Measurements from ENCODE around the gene PPFIA2. TPM values are rescaled to one million over a fixed set of nuclear protein-coding genes. Genes with fewer than 3 reads are reported as not detected.

Gene PPFIA2
- total RNA-seq, result 0.83 TPM
- long read RNA-seq, partial matches to known transcripts, result 0 of 2 reads
- long read RNA-seq, other reads (novel, unspliced or antisense), result 2 of 2 reads

DNA sequence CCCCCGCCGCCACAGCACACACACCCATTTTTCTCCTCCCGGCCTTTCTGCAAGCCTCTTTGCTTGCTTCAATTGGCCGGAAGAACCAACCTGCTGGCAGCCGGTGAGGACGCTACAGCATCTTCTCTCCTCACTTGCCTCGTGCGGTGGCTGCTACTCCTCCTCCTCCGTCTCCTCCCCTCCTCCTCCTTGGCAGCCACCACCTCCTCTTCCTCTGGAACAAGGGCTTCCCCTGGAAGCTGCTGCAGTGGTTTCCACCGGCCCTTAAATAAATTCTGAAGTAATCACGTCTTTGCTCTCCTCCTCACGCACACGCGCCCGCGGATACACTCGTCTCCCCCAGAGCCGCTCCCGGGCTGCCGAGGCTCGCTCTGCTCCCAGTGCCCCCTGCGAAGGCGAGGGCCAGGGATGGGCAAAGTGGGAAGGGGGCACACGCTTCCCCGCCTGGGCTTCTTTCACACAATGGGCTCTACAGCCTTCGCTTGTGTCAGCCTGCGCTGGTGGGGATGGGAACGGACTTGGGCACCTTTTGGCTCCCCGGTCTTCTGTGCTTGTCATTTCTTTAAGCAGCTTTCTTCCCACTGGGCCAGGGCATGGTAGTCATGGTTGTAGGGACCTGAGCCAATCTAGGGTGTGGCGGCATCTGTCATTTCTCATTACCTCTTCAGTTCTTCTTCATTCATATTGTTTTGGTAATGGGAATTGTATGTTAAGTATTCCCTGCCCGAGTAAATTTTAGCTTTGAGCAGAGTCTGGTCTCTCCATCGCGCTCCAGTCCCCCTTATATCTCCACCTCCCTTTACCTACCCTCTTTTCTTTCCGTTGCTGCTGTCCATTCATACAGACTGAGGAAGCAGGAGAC lies at the start of gene PPFIA2:
Gene PPFIA2, minus strand, starts transcription at position 161 of the 862 bp plus-strand sequence.
- peak within 1 kb of the TSS; percentile 54 for H3K4me3 ChIP-seq
- ATAC-seq, result peak; percentile 59 to 68
- H3K27me3 ChIP-seq (ENCODE audit: low read depth), result peaks cover 28% of the 10 kb centered on the region
- H3K27ac ChIP-seq, result no peak within 1 kb of the TSS
- peaks cover 15% of the 10 kb centered on the region for H3K4me1 ChIP-seq
- H3K9me3 ChIP-seq, result no peaks in the 10 kb centered on the region
- intact Hi-C loops (cut with DNase I), result no loop called here
- TF ChIP-seq, protein P1, sequence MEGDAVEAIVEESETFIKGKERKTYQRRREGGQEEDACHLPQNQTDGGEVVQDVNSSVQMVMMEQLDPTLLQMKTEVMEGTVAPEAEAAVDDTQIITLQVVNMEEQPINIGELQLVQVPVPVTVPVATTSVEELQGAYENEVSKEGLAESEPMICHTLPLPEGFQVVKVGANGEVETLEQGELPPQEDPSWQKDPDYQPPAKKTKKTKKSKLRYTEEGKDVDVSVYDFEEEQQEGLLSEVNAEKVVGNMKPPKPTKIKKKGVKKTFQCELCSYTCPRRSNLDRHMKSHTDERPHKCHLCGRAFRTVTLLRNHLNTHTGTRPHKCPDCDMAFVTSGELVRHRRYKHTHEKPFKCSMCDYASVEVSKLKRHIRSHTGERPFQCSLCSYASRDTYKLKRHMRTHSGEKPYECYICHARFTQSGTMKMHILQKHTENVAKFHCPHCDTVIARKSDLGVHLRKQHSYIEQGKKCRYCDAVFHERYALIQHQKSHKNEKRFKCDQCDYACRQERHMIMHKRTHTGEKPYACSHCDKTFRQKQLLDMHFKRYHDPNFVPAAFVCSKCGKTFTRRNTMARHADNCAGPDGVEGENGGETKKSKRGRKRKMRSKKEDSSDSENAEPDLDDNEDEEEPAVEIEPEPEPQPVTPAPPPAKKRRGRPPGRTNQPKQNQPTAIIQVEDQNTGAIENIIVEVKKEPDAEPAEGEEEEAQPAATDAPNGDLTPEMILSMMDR (IDR thresholded peaks at IDR 0.05), result no peak
- H3K36me3 ChIP-seq, result no peaks in the 10 kb centered on the region
- no peak for DNase-seq

DNA sequence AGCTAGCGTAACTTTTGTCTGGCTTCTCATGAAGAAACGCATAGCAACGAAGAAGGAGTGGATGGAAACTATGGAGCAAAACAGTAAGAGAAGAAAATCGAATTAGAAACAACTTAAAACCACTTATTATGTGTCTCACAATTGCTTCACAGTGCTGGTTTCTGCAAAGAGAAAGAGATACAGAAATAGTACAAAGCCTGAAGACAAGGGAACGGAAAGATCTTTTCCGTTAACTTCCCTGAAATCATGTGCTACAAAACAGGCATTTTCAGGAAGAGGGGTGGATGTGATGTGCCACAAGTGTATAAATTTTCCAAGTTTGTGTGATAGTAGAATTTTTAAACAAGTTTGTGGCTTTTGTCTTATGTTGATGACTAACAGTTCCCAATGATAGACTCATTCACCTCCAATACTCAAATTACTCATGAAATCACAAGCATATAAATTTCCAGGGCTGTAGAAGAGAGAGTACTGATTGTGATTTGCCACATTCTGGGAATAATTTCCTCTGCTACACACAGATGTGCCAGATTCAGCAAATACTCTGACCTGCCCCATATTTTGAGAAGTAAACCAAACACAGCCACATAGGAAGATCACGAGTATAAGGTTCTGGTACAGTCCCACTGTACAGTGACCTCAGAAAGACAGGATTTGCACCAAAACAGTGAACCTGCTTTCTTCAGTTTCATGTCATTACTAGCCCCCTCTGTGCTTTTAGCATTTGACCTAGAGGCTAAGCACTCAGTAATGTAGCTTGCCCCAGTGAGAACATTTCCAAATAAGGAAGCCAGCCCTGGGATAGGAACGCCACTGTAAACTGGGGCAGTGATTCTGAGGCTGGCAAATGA lies 41.4 kb upstream of the PPFIA2 start:
- Histone ChIP-seq H3K27me3 (ENCODE audit: low read depth) (no peaks in the 10 kb centered on the region), H3K4me1 (peaks cover 5% of the 10 kb centered on the region), H3K27ac (no peak overlapping the region), H3K36me3 (no peaks in the 10 kb centered on the region), H3K4me3 (no peak overlapping the region), H3K9me3 (no peaks in the 10 kb centered on the region)
- peak; percentile 49 to 59 for ATAC-seq
- TF ChIP-seq, protein P1 (IDR thresholded peaks at IDR 0.05), result no peak
- DNase-seq, result no peak
- intact Hi-C loops (cut with DNase I), result no loop called here

DNA sequence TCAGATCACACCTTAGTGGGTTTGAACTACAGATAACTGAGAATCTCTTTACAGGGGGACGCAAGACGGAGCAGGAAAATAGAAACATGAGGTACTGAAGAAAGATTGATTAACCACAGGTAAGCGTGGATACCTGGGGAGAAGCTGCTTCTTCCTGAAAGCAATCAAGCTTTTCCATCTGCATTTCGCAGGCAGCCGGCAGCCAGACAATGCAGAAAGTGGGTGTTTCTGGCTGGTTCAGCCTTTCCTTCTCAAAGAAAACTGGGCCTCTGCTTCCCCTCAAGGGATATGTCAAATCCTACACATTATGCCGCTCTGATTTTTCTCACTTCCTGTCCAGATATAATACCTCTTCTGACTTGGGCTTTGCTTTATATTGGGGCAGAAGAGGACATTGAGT lies 39.1 kb upstream of the PPFIA2 start:
- DNase-seq (no peak), ATAC-seq (peak in 1 of 2 donors; percentile 10)
- Histone ChIP-seq H3K27me3 (ENCODE audit: low read depth) (no peaks in the 10 kb centered on the region), H3K36me3 (no peaks in the 10 kb centered on the region), H3K27ac (no peak overlapping the region), H3K4me1 (peaks cover 5% of the 10 kb centered on the region), H3K4me3 (no peak overlapping the region), H3K9me3 (no peaks in the 10 kb centered on the region)
- intact Hi-C loops (cut with DNase I), result no loop called here
- TF ChIP-seq, protein P1 (IDR thresholded peaks at IDR 0.05), result no peak

DNA sequence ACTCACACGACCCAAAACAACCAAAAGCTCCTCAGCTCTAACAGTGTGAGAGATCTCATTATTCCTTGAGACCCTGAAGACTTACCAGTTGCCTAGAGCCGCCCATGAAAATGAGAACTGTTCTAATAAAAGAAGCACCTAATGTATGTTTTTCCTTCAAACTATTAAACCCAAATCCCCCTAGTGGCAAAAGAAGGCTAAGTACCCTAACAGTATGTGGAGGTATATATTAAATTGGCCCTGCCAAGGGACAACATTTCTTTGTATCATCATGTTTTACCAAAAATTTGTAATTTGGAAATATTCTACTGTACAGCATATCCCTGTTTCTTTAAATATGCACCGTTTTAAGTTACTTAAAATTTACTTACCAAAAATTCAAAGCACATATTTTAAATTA lies 38.0 kb upstream of the PPFIA2 start:
- intact Hi-C loops (cut with DNase I), result no loop called here
- Histone ChIP-seq H3K27me3 (ENCODE audit: low read depth) (no peaks in the 10 kb centered on the region), H3K4me3 (no peak overlapping the region), H3K4me1 (peaks cover 5% of the 10 kb centered on the region), H3K36me3 (no peaks in the 10 kb centered on the region), H3K9me3 (no peaks in the 10 kb centered on the region), H3K27ac (no peak overlapping the region)
- TF ChIP-seq, protein P1 (IDR thresholded peaks at IDR 0.05), result no peak
- ATAC-seq (no peak), DNase-seq (no peak)

DNA sequence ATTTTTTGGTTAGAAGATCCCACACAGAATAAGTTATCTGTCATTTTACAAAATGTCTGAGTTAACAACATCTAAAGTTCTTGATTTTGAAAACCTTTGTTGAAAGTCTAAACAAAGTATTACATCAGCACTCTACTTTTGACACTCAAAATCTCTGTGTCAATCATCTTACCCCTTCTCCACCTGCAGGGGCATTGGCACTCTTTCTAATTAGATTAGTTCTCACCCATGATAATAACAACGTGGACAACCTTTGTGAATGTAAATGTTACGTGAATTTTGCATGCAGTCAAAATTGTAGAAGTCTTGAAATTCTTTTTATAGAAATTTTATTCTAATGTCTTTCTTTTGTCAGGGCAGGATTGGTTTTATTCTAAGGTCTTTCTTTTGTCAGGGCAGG lies 33.5 kb upstream of the PPFIA2 start:
- Histone ChIP-seq H3K27me3 (ENCODE audit: low read depth) (no peaks in the 10 kb centered on the region), H3K9me3 (no peaks in the 10 kb centered on the region), H3K36me3 (no peaks in the 10 kb centered on the region), H3K4me1 (peaks cover 1% of the 10 kb centered on the region), H3K4me3 (no peak overlapping the region), H3K27ac (no peak overlapping the region)
- DNase-seq (no peak), ATAC-seq (no peak)
- intact Hi-C loops (cut with DNase I), result no loop called here
- TF ChIP-seq, protein P1 (IDR thresholded peaks at IDR 0.05), result no peak
